ENCODE results near the gene GNAQ.

Gene GNAQ

DNA sequence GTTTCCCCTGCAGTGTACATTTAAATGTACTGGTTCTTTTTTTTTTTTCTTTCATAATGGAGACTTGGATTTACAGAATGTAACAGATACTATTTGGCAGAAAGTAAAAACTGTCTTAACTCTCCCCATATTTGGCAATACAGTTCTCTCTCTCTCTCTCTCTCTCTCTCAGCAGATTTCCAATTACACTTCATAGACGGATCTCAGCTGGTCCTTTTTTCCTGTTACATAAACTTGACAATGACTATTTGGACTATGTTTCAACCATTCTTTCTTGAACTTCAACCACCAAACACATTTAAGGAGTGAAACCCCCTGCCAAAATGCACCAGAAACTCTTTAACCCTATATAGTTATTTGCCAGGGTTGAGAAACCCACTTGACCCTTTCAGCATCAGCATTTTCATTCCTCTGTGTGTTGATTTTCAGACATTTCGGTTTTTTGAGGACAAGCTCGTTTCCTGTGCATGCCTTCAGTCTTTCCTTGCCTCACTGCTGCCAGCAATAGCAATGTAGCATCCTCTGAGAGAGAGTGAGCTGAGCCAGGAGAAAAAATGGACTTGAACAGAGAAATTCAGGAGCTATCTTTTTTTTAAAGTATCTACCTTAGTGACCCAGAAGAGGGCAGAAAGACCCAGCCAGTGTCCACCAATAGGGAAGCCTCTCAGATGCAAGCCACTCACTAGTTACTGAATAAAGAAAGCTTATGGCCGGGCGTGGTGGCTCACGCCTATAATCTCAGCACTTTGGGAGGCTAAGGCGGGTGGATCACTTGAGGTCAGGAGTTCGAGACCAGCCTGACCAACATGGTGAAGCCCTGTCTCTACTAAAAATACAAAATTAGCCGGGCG is 357.4 kb downstream of the GNAQ start:
- H3K27me3 ChIP-seq (ENCODE audit: control insufficient read depth, insufficient read depth, low read length), result no peaks in the 10 kb centered on the region
- H3K4me3 ChIP-seq (ENCODE audit: low read length), result no peak overlapping the region
- H3K9ac ChIP-seq (ENCODE audit: low read length), result no peak overlapping the region
- peaks cover 3% of the 10 kb centered on the region for H3K4me1 ChIP-seq (ENCODE audit: control insufficient read depth, insufficient read depth, low read length)
- no peaks in the 10 kb centered on the region for H3K36me3 ChIP-seq (ENCODE audit: control insufficient read depth, insufficient read depth, low read length)
- peak overlapping the region; percentile 36 for H3K27ac ChIP-seq (ENCODE audit: low read depth, low read length)

DNA sequence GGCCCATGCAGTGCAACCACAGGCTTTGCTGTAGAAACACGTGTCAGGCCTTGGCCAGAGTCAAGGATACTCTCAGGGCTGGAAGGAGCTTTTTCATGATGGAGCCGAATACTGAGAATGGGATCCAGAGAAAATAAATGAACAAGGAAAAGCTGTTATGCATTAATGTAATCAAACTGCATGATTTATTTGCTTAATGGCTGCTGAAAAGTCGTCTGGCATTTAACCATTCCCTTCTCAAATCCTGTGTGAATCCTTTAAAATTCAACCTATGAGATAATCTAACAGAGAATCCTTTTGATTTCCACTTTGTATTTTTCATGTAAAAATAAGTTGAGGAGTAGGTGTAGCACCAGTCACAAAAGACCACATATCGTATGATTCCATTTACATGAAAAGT is 359.4 kb downstream of the GNAQ start:
- no peaks in the 10 kb centered on the region for H3K27me3 ChIP-seq (ENCODE audit: control insufficient read depth, insufficient read depth, low read length)
- no peak overlapping the region for H3K4me3 ChIP-seq (ENCODE audit: low read length)
- H3K9ac ChIP-seq (ENCODE audit: low read length), result no peak overlapping the region
- peaks cover 3% of the 10 kb centered on the region for H3K4me1 ChIP-seq (ENCODE audit: control insufficient read depth, insufficient read depth, low read length)
- no peaks in the 10 kb centered on the region for H3K36me3 ChIP-seq (ENCODE audit: control insufficient read depth, insufficient read depth, low read length)
- H3K27ac ChIP-seq (ENCODE audit: low read depth, low read length), result no peak overlapping the region

DNA sequence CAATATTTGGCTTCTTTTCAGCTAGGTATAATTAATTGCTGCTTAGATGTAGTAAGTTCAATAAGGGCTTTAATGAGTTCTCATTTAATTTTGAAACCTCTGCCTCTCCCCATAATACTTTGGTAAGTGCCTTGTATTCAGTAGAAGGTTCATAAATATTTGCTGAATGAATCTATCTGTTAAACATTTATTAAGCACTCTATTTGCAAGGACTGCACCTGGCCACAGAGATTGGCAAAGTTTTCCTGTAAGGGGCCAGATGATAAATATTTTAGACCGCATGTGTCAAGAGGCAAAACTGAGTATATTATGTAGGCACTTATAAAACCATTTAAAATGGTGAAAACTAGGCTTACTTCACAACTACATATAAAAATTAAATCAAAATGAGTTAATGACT is 364.5 kb downstream of the GNAQ start:
- H3K4me1 ChIP-seq (ENCODE audit: control insufficient read depth, insufficient read depth, low read length), result peaks cover 6% of the 10 kb centered on the region
- no peaks in the 10 kb centered on the region for H3K27me3 ChIP-seq (ENCODE audit: control insufficient read depth, insufficient read depth, low read length)
- H3K36me3 ChIP-seq (ENCODE audit: control insufficient read depth, insufficient read depth, low read length), result no peaks in the 10 kb centered on the region
- no peak overlapping the region for H3K27ac ChIP-seq (ENCODE audit: low read depth, low read length)
- no peak overlapping the region for H3K4me3 ChIP-seq (ENCODE audit: low read length)
- H3K9ac ChIP-seq (ENCODE audit: low read length), result no peak overlapping the region
